ENCODE measurements around the gene CDHR1.

CDHR1 gene

DNA sequence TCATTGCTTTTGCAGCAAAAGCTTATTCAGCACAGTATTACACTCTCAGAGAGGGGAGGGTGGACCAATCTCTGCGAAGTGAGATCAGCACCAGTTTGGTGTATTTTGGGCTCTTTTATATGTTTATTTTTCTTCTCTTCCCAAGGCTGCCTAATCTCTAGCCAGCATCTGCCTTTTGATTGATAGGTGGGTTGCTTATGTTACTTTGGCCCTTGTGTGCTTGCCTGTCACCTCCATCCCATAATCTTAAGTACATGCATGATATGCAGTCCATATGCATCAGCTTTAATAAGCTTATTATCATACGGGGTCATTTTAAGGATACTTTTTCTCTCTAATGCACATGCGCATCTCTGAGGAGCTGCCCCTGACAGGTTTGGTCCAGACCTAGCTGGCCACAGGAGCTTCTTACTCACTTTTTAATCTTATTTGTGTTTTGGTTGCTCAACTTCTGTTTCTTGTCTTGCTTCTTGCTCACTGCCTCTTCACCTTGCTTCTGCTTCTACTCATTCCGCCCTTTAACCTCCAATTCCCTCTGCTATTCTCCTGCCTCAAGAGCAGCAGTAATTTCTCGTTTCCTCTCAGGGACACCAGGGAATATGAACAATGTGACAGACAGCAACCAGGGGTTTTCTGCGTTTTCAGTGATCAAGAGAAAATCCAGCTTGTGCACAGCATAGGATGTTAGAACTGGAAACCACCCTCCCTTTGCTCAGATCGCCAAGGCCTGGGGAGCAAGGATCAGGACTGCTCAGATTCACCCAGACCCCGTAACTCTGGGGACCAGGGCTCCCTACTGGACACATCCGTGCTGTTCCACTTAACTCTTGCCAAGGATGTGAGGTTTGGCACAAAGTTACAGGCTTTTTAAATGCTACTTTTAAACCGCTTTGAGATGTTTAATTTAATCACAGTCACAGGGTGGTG is 60.5 kb downstream of the CDHR1 start:
- 89% methylated on average over 9 of the region's 10 CpGs for WGBS
- no peak overlapping the region for H3K27ac ChIP-seq (ENCODE audit: low read depth, low read length)
- H3K9ac ChIP-seq (ENCODE audit: low read depth, low read length), result no peak overlapping the region
- no peaks in the 10 kb centered on the region for H3K4me1 ChIP-seq (ENCODE audit: insufficient read depth, low read length)
- H3K36me3 ChIP-seq (ENCODE audit: insufficient read depth, low read length), result no peaks in the 10 kb centered on the region
- no peaks in the 10 kb centered on the region for H3K9me3 ChIP-seq (ENCODE audit: insufficient read depth, low read depth, low read length)
- peaks cover 11% of the 10 kb centered on the region for H3K27me3 ChIP-seq (ENCODE audit: insufficient read depth, low read length)
- no peak overlapping the region for H3K4me3 ChIP-seq (ENCODE audit: low read length)

DNA sequence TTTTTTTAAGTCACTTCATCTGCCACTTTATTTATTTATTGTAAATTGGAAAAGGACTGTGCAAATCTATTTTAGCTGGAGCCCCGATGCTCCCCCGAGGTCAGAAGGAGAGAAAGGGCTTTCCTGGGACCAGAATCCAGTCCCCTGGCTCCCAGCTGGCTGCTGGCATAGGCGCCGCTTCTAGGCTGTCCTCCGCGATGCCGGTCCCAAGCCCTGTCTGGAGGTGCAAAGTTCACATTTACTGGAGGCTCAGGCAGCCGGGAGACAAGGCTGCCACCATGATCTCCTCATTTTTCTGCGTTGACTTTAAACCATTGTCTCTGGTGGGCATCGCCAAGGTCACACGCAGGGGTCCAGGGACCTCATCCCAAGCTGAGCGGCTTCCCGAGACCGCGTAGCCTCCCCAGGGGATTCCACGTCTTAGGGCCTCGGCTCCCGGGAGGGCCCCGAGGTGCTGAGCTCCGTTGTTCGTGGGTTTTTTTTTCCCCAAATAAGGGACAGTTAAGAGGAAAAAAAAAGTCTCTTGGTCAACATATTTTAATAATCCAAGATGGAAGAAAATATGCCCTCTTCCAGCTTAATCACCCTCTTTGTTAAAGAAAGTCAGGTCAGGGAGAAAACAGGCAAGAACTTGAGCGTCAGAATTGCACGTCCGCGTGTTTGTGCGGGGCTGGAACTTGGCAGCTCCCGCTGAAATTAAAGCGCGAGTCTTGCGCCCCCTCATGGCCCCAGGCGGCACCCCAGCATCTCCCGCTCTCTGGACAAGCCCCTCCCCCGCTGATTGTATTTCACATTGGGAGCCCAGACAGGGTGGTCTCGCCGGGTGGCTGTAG is 62.4 kb downstream of the CDHR1 start:
- Histone ChIP-seq H3K9ac (ENCODE audit: low read depth, low read length) (no peak overlapping the region), H3K27ac (ENCODE audit: low read depth, low read length) (no peak overlapping the region), H3K4me1 (ENCODE audit: insufficient read depth, low read length) (no peaks in the 10 kb centered on the region), H3K36me3 (ENCODE audit: insufficient read depth, low read length) (no peaks in the 10 kb centered on the region), H3K27me3 (ENCODE audit: insufficient read depth, low read length) (peaks cover 11% of the 10 kb centered on the region), H3K4me3 (ENCODE audit: low read length) (no peak overlapping the region), H3K9me3 (ENCODE audit: insufficient read depth, low read depth, low read length) (no peaks in the 10 kb centered on the region)
- WGBS, result 71% methylated on average over 34 of the region's 35 CpGs

- H3K27me3 ChIP-seq (ENCODE audit: insufficient read depth, low read length), result peaks cover 11% of the 10 kb centered on the region
- no peaks in the 10 kb centered on the region for H3K36me3 ChIP-seq (ENCODE audit: insufficient read depth, low read length)
- no peak overlapping the region for H3K27ac ChIP-seq (ENCODE audit: low read depth, low read length)
- 85% methylated on average over 15 of the region's 15 CpGs for WGBS
- H3K4me3 ChIP-seq (ENCODE audit: low read length), result no peak overlapping the region
- H3K9ac ChIP-seq (ENCODE audit: low read depth, low read length), result no peak overlapping the region
- no peaks in the 10 kb centered on the region for H3K9me3 ChIP-seq (ENCODE audit: insufficient read depth, low read depth, low read length)
- no peaks in the 10 kb centered on the region for H3K4me1 ChIP-seq (ENCODE audit: insufficient read depth, low read length)
Measured at GRCh38 chr10:84257343-84258020, 63.1 kb downstream of the CDHR1 start.

DNA sequence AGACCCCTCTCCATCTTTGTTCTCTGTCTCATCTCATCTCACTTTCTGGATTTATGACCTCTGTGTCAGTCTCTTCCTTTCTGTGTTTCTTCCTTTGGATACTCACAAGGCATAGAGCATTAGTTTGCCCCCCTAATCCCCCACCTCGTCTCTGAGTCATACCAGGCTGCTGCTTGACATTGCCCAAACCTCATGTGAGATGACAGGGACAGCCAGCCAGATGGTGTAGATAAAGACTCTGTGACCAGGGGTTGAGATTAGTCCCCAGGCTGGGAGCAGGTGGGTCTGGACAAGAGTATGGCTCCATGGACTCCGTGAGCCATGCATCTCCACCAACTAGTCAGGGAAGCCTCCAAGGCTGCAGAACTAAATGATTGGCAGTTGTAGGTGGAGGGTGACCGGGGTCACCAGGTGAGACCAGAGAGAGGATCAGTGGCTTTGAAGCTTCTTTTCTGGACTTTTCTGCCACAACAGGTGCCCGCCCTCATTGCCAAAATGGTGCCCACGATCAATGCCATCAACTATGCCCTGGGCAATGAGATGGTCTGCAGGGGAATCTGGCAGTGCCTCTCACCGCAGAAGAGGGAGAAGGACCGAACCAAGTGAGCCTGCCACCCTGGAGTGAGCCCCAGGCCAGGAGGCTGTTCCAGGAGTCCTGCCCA is 63.8 kb downstream of the CDHR1 start:
- H3K4me3 ChIP-seq (ENCODE audit: low read length), result no peak overlapping the region
- 93% methylated on average over 7 of the region's 7 CpGs for WGBS
- no peak overlapping the region for H3K9ac ChIP-seq (ENCODE audit: low read depth, low read length)
- no peaks in the 10 kb centered on the region for H3K36me3 ChIP-seq (ENCODE audit: insufficient read depth, low read length)
- H3K9me3 ChIP-seq (ENCODE audit: insufficient read depth, low read depth, low read length), result no peaks in the 10 kb centered on the region
- H3K27me3 ChIP-seq (ENCODE audit: insufficient read depth, low read length), result peaks cover 11% of the 10 kb centered on the region
- no peak overlapping the region for H3K27ac ChIP-seq (ENCODE audit: low read depth, low read length)
- H3K4me1 ChIP-seq (ENCODE audit: insufficient read depth, low read length), result no peaks in the 10 kb centered on the region

DNA sequence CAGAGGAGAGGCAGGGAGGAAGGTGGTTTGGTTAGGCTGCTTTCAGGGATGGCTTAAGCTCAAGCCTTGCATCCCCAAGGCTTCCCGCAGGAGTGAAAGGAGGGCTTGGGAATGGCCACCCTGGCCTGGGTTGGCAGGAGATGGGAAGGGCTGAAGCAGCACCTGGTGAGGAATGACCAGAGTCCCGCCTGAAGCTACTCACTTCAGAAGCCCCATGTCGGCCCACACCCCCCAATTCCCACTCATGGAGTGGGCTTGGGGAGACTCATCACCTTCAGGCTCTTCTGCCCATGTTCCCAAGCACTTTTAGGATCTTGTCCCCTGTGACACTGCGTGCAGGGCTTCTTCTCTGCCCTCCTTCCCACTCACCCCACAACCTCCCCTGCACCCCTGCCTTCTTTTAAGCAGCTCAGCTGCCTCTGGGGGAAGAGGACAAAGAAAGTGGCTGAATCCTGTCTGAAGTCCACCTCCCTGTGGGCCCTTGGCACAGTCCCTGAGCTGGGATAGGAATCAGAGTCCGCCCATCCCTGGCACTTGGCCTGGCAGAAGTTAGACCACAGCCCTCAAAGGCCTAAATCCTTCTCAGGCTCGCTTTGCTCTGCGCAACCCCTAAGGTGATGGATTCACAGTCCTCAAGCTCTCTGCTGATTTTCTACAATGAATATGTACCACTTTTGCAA is 67.0 kb downstream of the CDHR1 start:
- Histone ChIP-seq H3K27me3 (ENCODE audit: insufficient read depth, low read length) (peaks cover 13% of the 10 kb centered on the region), H3K36me3 (ENCODE audit: insufficient read depth, low read length) (no peaks in the 10 kb centered on the region), H3K4me3 (ENCODE audit: low read length) (no peak overlapping the region), H3K4me1 (ENCODE audit: insufficient read depth, low read length) (peaks cover 3% of the 10 kb centered on the region; the same call in 1 of the 2 replicates), H3K27ac (ENCODE audit: low read depth, low read length) (no peak overlapping the region), H3K9me3 (ENCODE audit: insufficient read depth, low read depth, low read length) (no peaks in the 10 kb centered on the region), H3K9ac (ENCODE audit: low read depth, low read length) (no peak overlapping the region)
- 85% methylated on average over 7 of the region's 7 CpGs for WGBS

- no peaks in the 10 kb centered on the region for H3K36me3 ChIP-seq (ENCODE audit: insufficient read depth, low read length)
- no peak overlapping the region for H3K27ac ChIP-seq (ENCODE audit: low read depth, low read length)
Measured at GRCh38 chr10:84262190-84262956, 68.0 kb downstream of the CDHR1 start.

GRCh38 chr10:84263716-84264115 is 69.4 kb downstream of the CDHR1 start:
- Histone ChIP-seq H3K4me1 (ENCODE audit: insufficient read depth, low read length) (peaks cover 3% of the 10 kb centered on the region; the same call in 1 of the 2 replicates), H3K27me3 (ENCODE audit: insufficient read depth, low read length) (0 out of 2 replicates have a peak, but pooled peaks cover 4% of the 10 kb centered on the region), H3K36me3 (ENCODE audit: insufficient read depth, low read length) (no peaks in the 10 kb centered on the region), H3K27ac (ENCODE audit: low read depth, low read length) (no peak overlapping the region), H3K4me3 (ENCODE audit: low read length) (no peak overlapping the region), H3K9me3 (ENCODE audit: insufficient read depth, low read depth, low read length) (no peaks in the 10 kb centered on the region), H3K9ac (ENCODE audit: low read depth, low read length) (no peak overlapping the region)
- 92% methylated on average over 5 of the region's 5 CpGs for WGBS

More at GRCh38 chr10:84262190-84262956, 68.0 kb downstream of the CDHR1 start:
- H3K27me3 ChIP-seq (ENCODE audit: insufficient read depth, low read length), result 0 out of 2 replicates have a peak, but pooled peaks cover 4% of the 10 kb centered on the region
- WGBS, result 91% methylated on average over 13 of the region's 13 CpGs
- peaks cover 3% of the 10 kb centered on the region; the same call in 1 of the 2 replicates for H3K4me1 ChIP-seq (ENCODE audit: insufficient read depth, low read length)
- no peaks in the 10 kb centered on the region for H3K9me3 ChIP-seq (ENCODE audit: insufficient read depth, low read depth, low read length)
- H3K9ac ChIP-seq (ENCODE audit: low read depth, low read length), result no peak overlapping the region
- no peak overlapping the region for H3K4me3 ChIP-seq (ENCODE audit: low read length)

DNA sequence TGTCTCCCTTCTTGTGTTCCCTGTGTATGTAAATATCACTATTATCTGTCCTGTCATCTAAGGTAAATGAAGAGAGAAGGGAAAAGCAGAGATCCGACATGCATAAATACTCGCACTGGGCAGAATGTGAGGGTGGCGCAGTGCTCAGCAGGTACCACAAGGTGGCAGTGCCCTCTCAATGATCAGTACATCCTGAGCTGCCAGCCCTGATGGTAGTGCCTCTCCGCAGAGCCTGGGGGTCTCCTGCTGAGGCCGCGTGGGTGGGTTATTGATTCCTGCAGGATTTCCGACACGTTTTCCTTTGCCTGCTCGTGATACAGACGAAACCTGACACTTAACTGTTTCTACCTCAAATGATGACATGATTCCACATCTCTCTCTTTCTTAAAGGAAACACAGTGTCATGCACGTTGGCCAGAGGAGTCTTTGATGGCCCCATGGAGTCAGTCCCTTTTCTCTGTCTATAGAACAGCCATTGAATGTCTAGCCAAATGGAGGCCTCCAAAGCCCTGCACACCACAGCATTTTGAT is 70.3 kb downstream of the CDHR1 start:
- WGBS, result 10% methylated on average over 11 of the region's 11 CpGs
- no peak overlapping the region for H3K4me3 ChIP-seq (ENCODE audit: low read length)
- peaks cover 3% of the 10 kb centered on the region; the same call in 1 of the 2 replicates for H3K4me1 ChIP-seq (ENCODE audit: insufficient read depth, low read length)

GRCh38 chr10:84265418-84265817 is 71.1 kb downstream of the CDHR1 start:
- 0 out of 2 replicates have a peak, but pooled peaks cover 4% of the 10 kb centered on the region for H3K27me3 ChIP-seq (ENCODE audit: insufficient read depth, low read length)
- no peak overlapping the region for H3K27ac ChIP-seq (ENCODE audit: low read depth, low read length)
- H3K36me3 ChIP-seq (ENCODE audit: insufficient read depth, low read length), result no peaks in the 10 kb centered on the region
- H3K4me1 ChIP-seq (ENCODE audit: insufficient read depth, low read length), result peaks cover 3% of the 10 kb centered on the region; the same call in 1 of the 2 replicates
- no peaks in the 10 kb centered on the region for H3K9me3 ChIP-seq (ENCODE audit: insufficient read depth, low read depth, low read length)
- no peak overlapping the region for H3K9ac ChIP-seq (ENCODE audit: low read depth, low read length)
- WGBS, result 92% methylated on average over 4 of the region's 4 CpGs
- no peak overlapping the region for H3K4me3 ChIP-seq (ENCODE audit: low read length)

More for the DNA sequence above, 70.3 kb downstream of the CDHR1 start:
- Histone ChIP-seq H3K9me3 (ENCODE audit: insufficient read depth, low read depth, low read length) (no peaks in the 10 kb centered on the region), H3K36me3 (ENCODE audit: insufficient read depth, low read length) (no peaks in the 10 kb centered on the region), H3K27ac (ENCODE audit: low read depth, low read length) (no peak overlapping the region), H3K27me3 (ENCODE audit: insufficient read depth, low read length) (0 out of 2 replicates have a peak, but pooled peaks cover 4% of the 10 kb centered on the region), H3K9ac (ENCODE audit: low read depth, low read length) (no peak overlapping the region)

All from HUES64 (cell line).